GM18519 (cell line): ENCODE results near the gene TNFRSF19.

Experiments
- ATAC-seq: cut with Tn5 transposase; IDR thresholded peaks from one replicate; pipeline ENCODE4 v1.9.1; 2021; ENCODE audit warnings: mild to moderate bottlenecking, moderate library complexity; ENCODE audit not compliant: unreplicated experiment, low FRiP score

The TNFRSF19 gene

DNA sequence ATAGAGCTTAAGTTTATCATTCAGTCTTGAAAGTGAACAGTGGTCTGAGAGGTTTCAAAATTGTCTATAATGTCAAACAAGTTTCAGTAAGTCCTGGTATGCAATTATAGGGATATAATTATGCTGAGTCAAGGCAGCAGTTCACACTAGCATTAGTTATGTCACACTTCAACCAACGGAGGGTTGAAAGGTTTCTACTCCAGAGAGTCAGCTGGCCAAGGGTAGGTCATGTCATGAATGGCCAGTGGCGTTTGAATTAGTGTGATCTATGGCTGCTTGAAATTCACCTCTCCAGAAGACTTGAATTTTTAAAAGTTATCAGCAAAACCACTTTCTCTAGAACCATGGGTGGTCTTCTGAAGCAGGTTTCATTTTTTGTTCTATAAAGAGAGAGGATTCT lies 108.6 kb downstream of the TNFRSF19 start:
- no peak for ATAC-seq

DNA sequence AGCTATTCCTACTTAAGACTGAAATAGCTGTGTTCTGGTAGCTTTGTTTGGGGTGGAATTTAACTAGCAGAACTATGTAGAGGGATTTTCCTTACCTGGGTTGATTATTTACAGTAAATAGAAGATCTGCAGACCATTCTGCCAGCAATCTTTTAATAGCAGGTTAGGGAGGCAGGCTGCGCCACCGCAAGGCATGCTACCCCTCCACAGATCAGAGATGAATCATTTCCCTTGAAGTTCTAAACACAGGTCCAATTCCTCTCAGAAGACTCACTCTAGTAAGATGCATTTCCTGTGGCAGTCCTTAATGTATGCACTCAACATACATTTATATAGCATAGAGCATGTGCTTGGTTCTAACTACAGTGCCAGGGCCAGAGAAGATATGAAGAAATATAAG lies 109.0 kb downstream of the TNFRSF19 start:
- ATAC-seq, result no peak

GRCh38 chr13:23680845-23681669 lies 110.8 kb downstream of the TNFRSF19 start:
- no peak for ATAC-seq

DNA sequence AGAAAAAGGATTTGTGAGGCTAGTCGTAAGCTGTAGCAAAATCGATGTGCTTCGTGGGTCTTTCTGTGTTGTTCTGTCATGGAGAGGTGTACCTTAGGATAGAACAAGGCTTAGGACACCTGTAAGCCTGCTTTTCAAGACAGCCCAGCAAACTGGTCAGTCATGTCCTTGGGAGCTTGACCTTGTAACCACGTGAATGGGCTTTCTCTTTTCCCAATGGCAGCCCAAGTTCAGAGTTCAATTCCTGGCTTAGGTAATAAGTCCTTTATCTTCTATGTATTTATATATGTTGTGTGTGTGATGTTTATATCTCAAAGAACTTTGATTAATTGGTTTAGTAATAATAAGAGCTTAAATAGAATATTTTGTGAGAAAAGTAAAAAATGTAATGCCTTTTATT lies 112.9 kb downstream of the TNFRSF19 start:
- ATAC-seq, result no peak

DNA sequence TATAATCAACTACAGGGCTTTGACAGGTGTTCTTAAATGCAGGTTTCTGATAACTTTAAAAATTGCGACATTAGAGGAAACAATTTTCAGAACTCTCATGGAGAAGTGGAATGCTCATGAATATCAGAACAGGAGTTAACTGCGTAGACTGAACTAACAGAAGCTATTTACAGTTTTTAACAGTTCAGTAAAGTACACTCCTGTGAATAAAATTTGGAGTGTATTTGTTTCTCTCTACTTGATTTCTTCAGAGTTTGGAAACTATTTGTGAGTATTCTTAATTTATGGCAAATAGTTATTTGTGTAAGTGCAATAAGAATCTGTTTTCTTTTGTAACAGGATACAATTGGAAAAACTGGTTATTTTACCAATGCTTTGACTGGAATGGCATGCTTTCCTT lies 114.4 kb downstream of the TNFRSF19 start:
- no peak for ATAC-seq

- no peak for ATAC-seq
These were observed 115.2 kb downstream of the TNFRSF19 start for GRCh38 chr13:23685416-23685815.

DNA sequence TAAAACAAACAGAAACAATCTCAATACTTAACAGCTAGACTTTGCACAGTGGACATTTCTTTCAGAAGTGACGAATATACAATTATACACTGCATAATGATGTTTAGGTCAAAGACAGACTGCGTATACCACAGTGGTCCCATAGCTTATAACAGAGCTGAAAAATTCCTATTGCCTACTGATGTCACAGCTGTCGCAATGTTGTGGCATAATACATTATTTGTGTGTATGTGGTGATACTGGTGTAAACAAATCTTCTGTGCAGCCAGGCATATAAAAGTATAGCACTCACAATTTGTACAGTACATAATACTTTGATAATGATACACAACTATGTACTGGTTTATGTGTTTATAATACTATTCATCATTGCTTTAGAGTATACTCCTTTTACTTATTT lies 116.7 kb downstream of the TNFRSF19 start:
- ATAC-seq, result no peak

- no peak for ATAC-seq
These were observed 117.4 kb downstream of the TNFRSF19 start for GRCh38 chr13:23687614-23688013.

DNA sequence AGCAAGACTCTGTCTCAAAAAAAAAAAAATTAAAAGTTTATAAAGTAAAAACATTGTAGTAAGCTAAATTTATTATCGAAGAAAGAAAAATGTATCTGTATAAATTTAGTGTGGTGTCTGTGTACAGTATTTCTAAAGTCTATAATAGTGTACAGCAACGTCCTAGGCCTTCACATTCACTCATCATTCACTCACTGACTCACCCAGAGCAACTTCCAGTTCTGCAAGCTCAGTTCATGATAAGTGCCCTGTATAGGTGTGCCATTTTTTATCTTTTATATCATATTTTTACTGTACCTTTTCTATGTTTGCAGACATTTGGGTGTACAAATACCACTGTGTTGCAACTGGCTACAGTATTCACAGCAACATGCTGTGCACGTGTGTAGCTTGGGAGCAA lies 118.1 kb downstream of the TNFRSF19 start:
- no peak for ATAC-seq

DNA sequence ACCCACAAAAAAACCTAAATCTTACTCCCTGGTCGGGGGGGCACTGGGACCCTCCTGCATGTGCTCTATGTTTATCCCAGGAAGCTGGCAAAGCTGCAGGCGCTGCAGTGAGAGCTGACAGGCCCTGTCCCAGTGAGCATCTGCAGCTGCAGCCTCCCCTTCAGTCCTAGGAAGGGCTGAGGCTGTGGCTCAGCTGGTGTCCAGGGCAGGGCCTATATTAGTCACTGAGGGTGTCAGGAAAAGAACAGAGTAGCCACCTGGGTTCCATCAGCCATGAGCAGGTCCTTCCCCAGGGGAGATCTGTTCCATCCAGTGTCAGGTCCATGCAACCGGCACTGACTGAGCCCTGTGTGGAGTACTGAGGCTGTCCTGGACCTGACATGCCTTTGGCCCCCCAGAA lies 120.5 kb downstream of the TNFRSF19 start:
- ATAC-seq, result no peak

DNA sequence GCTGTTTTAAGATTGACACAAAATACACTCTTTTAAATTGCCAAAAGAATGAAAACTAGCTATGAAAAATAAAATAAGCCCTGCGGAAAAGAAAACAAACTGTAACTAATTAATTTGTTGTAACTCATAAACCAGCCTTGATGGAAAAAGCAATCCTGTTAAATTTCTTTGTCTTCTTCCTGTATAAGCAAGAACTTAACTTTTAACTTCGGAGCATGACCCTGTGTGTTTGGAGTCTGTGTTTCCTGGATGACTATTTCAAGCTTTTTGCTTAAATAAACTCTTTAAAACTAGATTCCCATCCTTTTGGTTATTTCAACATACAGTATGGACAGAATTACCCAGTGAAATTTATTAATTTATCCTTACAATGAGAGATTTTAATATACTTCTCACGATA lies 122.6 kb downstream of the TNFRSF19 start:
- ATAC-seq, result no peak

GRCh38 chr13:23695196-23695595 lies 125.0 kb downstream of the TNFRSF19 start:
- ATAC-seq, result no peak

GRCh38 chr13:23695711-23696464 lies 125.7 kb downstream of the TNFRSF19 start:
- ATAC-seq, result no peak

GRCh38 chr13:23696610-23697009 lies 126.4 kb downstream of the TNFRSF19 start:
- ATAC-seq, result no peak

DNA sequence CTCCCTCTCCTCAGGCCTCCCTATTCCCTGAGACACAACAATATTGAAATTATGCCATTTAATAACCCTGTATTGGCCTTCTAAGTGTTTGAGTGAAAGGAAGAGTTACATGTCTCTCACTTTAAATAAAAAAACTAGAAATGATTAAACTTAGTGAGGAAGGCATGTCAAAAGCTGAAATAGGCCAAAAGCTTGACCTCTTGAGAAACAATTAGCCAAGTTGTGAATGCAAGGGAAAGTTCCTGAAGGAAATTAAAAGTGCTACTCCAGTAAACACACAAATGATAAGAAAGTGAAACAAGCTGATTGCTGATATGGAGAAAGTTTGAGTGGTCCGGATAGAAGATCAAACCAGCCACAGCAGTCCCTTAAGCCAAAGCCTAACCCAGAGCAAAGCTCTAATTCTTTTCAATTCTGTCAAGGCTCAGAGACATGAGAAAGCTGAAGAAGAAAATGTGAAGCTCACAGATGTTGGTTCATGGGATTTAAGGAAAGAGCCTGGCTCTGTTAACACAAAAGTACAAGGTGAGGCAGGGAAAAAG lies 127.6 kb downstream of the TNFRSF19 start:
- no peak for ATAC-seq

- no peak for ATAC-seq
These were observed 129.1 kb downstream of the TNFRSF19 start for GRCh38 chr13:23699271-23699670.

- no peak for ATAC-seq
These were observed 131.0 kb downstream of the TNFRSF19 start for GRCh38 chr13:23701186-23701585.

- ATAC-seq, result no peak
These were observed 131.4 kb downstream of the TNFRSF19 start for GRCh38 chr13:23701636-23702035.

DNA sequence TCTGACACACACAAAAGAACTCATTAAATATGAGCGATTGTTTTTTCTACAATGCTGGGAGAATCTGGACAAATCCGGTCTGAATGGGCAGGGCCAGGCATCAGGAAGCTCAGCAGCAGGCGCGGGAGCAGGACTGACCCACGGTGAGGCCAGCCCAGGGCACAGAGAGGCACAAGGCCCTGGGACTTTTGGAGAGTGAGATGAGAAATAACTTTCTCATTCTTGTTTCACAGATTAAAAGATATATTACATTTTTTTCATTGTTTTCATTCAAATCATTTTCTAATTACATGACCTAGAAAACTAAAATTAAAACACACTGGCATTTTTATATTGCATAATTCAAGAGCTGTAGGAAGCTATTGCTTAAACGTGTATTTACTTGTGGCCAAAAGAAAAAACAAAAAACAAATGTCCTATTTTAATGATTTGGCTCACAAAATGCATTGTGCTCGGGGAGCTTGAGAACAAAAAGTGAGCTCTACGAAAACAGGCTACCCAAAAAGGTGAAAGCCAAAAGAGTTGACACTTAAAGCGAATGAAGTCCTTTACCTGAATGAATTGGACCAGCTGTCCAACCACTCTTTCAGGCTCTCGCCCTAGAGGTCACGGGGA lies 133.1 kb downstream of the TNFRSF19 start:
- ATAC-seq, result no peak

GRCh38 chr13:23705583-23705982 lies 135.4 kb downstream of the TNFRSF19 start:
- ATAC-seq, result no peak

- ATAC-seq, result no peak
These were observed 137.5 kb downstream of the TNFRSF19 start for GRCh38 chr13:23707674-23708073.
